Smooth muscle cell (in vitro differentiated cells): ENCODE measurements around the gene KREMEN1. TPM values are rescaled to one million over a fixed set of nuclear protein-coding genes. Genes with fewer than 3 reads are reported as not detected.

ENCODE experiments used
- DNase-seq: peaks from one replicate; lab custom pipeline; 2025; ENCODE audit not compliant: unreplicated experiment; lab: John Stamatoyannopoulos, UW
- H2AFZ ChIP-seq: fragments of 200-600 bp; sonication (generic); 2 replicates; pipeline ENCODE4 v1.6.0; 2016; ENCODE audit warnings: antibody characterized with exemption, low read depth, mild to moderate bottlenecking
- H3F3A ChIP-seq: fragments of 200-600 bp; sonication (generic); 2 replicates; pipeline ENCODE4 v1.6.0; 2017; ENCODE audit warnings: antibody characterized with exemption, low read depth
- H3K27ac ChIP-seq: fragments of 200-600 bp; sonication (generic); 2 replicates; pipeline ENCODE4 v1.5.1; 2016; ENCODE audit warnings: low read depth, mild to moderate bottlenecking
- H3K27me3 ChIP-seq: fragments of 200-600 bp; sonication (generic); 2 replicates; pipeline ENCODE4 v1.6.1; 2016; ENCODE audit warnings: low read depth, mild to moderate bottlenecking
- H3K36me3 ChIP-seq: fragments of 200-600 bp; sonication (generic); 2 replicates; pipeline ENCODE4 v1.5.1; 2016; ENCODE audit warnings: low read depth
- H3K4me1 ChIP-seq: fragments of 200-600 bp; sonication (generic); 2 replicates; pipeline ENCODE4 v1.5.1; 2016; ENCODE audit warnings: low read depth
- H3K4me2 ChIP-seq: fragments of 200-600 bp; sonication (generic); 2 replicates; pipeline ENCODE4 v1.6.0; 2016; ENCODE audit warnings: mild to moderate bottlenecking
- H3K4me3 ChIP-seq: fragments of 200-600 bp; sonication (generic); 2 replicates; pipeline ENCODE4 v1.5.1; 2016; ENCODE audit warnings: mild to moderate bottlenecking
- H3K79me2 ChIP-seq: fragments of 200-600 bp; sonication (generic); 2 replicates; pipeline ENCODE4 v1.6.0; 2016; ENCODE audit warnings: low read depth, mild to moderate bottlenecking
- H3K9ac ChIP-seq: fragments of 200-600 bp; sonication (generic); 2 replicates; pipeline ENCODE4 v1.6.0; 2016; ENCODE audit warnings: low read depth
- H3K9me3 ChIP-seq: fragments of 200-600 bp; sonication (generic); replicated peaks from 2 replicates; pipeline ENCODE4 v1.5.1; 2016; ENCODE audit warnings: low read depth
- H4K20me1 ChIP-seq: fragments of 200-600 bp; sonication (generic); 2 replicates; pipeline ENCODE4 v1.6.0; 2016; ENCODE audit warnings: low read depth
- WGBS: methylation state at CpG from one replicate; pipeline ENCODE4 v1.1.7; 2016; ENCODE audit warnings: low lambda C conversion rate; 5-methylcytosine and 5-hydroxymethylcytosine counted together
- polyA plus RNA-seq: library from polyadenylated mRNA; unstranded; fragments of >200 nt; fragmentation: Nextera tagmentation; extraction: Ambion mirVana; gene quantifications from 2 replicates; pipeline ENCODE4 v1.2.1, GENCODE V29; 2016
- total RNA-seq: library from RNA; depleted of rRNA; stranded (reverse); fragments of >200 nt; gene quantifications from 2 replicates; pipeline ENCODE4 v1.2.3, GENCODE V29; 2014
- TF ChIP-seq, protein P1 (sequence below): fragments of 200-600 bp; sonication (generic); IDR thresholded peaks from 2 replicates; pipeline ENCODE4 v1.5.1; 2017; ENCODE audit warnings: borderline replicate concordance, mild to moderate bottlenecking, antibody characterized with exemption; ENCODE audit not compliant: insufficient read depth, poor library complexity, severe bottlenecking

The KREMEN1 gene
- total and polyA plus RNA-seq, 2 experiments from 2014 or later: 6.0 to 6.8 TPM

DNA sequence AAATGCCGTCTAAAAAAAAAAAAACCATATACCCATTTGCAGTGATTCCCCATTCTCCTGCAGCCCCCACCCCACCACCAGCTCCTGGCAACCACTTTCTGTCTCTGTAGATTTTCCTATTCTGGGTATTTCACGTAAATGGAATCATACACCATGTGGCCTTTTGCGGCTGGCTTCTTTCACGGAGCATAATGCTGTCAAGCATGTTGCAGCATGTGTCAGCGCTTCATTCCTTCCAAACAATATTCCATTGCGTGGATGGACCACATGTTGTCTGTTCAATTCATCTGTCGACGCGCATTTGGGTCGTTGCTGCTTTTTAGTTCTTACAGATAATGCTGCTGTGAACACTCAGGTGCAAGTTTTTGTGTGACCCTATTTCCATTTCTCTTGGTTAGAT lies 118.1 kb downstream of the KREMEN1 start:
- Histone ChIP-seq H4K20me1 (no peaks in the 10 kb centered on the region), H3K79me2 (no peaks in the 10 kb centered on the region), H3K9ac (no peak overlapping the region), H3F3A (no peaks in the 10 kb centered on the region), H3K27ac (no peak overlapping the region), H3K4me1 (no peaks in the 10 kb centered on the region), H3K36me3 (no peaks in the 10 kb centered on the region), H3K4me3 (no peak overlapping the region), H3K27me3 (no peaks in the 10 kb centered on the region), H3K9me3 (no peaks in the 10 kb centered on the region), H2AFZ (no peak overlapping the region), H3K4me2 (no peak overlapping the region)
- 82% methylated on average over 10 of the region's 10 CpGs for WGBS
- DNase-seq: no peak
- TF ChIP-seq, protein P1, sequence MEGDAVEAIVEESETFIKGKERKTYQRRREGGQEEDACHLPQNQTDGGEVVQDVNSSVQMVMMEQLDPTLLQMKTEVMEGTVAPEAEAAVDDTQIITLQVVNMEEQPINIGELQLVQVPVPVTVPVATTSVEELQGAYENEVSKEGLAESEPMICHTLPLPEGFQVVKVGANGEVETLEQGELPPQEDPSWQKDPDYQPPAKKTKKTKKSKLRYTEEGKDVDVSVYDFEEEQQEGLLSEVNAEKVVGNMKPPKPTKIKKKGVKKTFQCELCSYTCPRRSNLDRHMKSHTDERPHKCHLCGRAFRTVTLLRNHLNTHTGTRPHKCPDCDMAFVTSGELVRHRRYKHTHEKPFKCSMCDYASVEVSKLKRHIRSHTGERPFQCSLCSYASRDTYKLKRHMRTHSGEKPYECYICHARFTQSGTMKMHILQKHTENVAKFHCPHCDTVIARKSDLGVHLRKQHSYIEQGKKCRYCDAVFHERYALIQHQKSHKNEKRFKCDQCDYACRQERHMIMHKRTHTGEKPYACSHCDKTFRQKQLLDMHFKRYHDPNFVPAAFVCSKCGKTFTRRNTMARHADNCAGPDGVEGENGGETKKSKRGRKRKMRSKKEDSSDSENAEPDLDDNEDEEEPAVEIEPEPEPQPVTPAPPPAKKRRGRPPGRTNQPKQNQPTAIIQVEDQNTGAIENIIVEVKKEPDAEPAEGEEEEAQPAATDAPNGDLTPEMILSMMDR: no peak

DNA sequence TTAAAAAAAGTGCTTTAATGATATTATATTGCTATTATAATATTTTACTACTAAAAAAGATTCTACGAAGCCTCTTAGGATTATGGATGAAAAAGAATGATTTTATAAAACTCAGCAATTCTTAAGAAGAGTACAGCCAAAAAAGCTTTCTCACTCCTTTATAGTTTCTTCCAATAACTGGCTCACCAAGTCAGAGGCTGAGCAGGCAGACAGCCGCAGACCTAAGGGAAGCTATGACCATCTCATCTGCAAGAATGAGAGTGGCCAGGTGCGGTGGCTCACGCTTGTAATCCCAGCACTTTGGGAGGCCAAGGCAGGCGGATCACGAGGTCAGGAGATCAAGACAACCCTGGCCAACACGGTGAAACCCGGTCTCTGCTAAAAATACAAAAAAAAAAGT lies 120.2 kb downstream of the KREMEN1 start:
- WGBS: 94% methylated on average over 8 of the region's 8 CpGs
- no peaks in the 10 kb centered on the region for H3K4me1 ChIP-seq
- no peak for DNase-seq
- TF ChIP-seq, protein P1: no peak
- H3K79me2 ChIP-seq: no peaks in the 10 kb centered on the region
- no peaks in the 10 kb centered on the region for H3K27me3 ChIP-seq
- H3K36me3 ChIP-seq: no peaks in the 10 kb centered on the region
- H3K9ac ChIP-seq: no peak overlapping the region
- H3K9me3 ChIP-seq: no peaks in the 10 kb centered on the region
- no peak overlapping the region for H3K4me2 ChIP-seq
- H3F3A ChIP-seq: no peaks in the 10 kb centered on the region
- H4K20me1 ChIP-seq: no peaks in the 10 kb centered on the region
- no peak overlapping the region for H3K4me3 ChIP-seq
- no peak overlapping the region for H3K27ac ChIP-seq
- no peak overlapping the region for H2AFZ ChIP-seq

DNA sequence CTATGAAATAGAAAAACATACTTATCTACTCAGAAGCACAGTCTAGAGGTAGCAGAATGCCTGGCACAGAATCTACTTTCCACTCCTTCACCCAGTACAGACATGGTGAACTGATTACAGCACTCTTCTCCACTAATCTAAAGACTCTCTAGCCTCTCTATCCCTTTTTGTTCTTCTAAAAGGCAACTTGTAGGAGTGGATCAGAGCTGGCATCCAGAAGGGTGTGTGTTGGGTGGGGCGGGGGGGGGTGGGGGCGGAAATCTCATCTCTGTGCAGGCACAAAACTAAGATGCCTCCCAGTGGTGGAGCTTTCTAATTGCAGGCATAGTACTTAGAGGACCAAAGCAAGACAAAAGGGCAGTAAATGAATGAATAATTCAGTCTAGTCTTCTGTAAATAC lies 121.3 kb downstream of the KREMEN1 start:
- Histone ChIP-seq H3K27me3 (no peaks in the 10 kb centered on the region), H3K4me1 (no peaks in the 10 kb centered on the region), H3K79me2 (no peaks in the 10 kb centered on the region), H3K4me3 (no peak overlapping the region), H3K9ac (no peak overlapping the region), H3K9me3 (no peaks in the 10 kb centered on the region), H3K27ac (no peak overlapping the region), H2AFZ (no peak overlapping the region), H3K4me2 (no peak overlapping the region), H3F3A (no peaks in the 10 kb centered on the region), H3K36me3 (no peaks in the 10 kb centered on the region), H4K20me1 (no peaks in the 10 kb centered on the region)
- TF ChIP-seq, protein P1: no peak
- DNase-seq: no peak
- WGBS: 86% methylated on average over 2 of the region's 2 CpGs

DNA sequence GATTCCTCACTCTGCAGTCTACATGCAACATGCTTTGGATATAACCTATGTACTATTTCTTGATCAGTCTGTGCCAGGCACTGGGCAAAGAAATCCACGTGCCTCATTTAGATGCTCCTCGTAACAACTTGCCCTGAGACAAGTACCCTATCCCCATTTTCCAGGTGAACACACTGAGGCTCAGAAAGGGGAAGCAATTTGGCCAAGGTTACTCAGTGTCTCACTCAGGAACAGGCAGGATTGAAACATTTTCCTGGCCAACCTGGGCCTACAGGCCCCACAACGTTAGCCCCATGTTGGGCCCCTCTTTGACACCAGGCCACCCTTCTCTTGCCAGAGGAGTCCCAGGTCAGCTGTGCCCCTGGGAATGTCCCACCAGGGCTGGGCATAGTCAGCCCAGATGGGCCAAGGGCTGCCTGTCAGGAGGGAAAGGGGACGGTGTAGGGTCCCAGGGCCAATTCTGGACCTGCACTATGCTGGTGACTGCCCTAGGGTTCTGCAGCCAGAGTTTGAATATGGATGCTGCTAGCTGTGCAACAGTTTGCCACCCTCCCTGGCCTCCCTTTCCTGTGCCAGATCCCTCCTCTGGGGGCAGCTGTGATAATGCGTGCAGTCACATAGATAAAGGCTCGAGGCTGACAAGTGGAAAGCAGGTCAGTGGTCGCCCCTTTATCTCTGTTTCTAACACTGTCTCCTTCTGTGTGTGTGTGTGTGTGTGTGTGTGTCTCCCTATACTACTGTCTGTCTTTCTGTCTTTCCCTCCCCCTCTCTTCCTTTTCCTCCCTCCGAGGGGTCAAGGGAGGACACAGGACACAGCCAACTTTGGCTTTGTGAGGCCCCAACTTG lies 122.5 kb downstream of the KREMEN1 start:
- WGBS: 60% methylated on average over 8 of the region's 8 CpGs
- DNase-seq: no peak
- Histone ChIP-seq H2AFZ (no peak overlapping the region), H3K27me3 (no peaks in the 10 kb centered on the region), H3K4me3 (no peak overlapping the region), H3K4me2 (no peak overlapping the region), H3K27ac (no peak overlapping the region), H4K20me1 (no peaks in the 10 kb centered on the region), H3K79me2 (no peaks in the 10 kb centered on the region), H3K36me3 (no peaks in the 10 kb centered on the region), H3K4me1 (no peaks in the 10 kb centered on the region), H3F3A (no peaks in the 10 kb centered on the region), H3K9ac (no peak overlapping the region), H3K9me3 (no peaks in the 10 kb centered on the region)
- TF ChIP-seq, protein P1: no peak
